Ovary (tissue), 9 donors: ENCODE data around the gene TNPO3. TPM values are rescaled to one million over a fixed set of nuclear protein-coding genes. Genes with fewer than 3 reads are reported as not detected.

Source experiments
- DNase-seq, 5 donors: peaks; one replicate each; pipeline ENCODE4 v3.0.0-alpha.2; 2019 to 2020
- H3K27ac ChIP-seq, 2 donors: fragments of 200-600 bp; one replicate each; pipeline versions ENCODE4 v1.5.1 to v1.8.0; 2019 to 2022
- H3K27me3 ChIP-seq: fragments of 200-600 bp; one replicate; pipeline ENCODE4 v1.8.0; 2022
- H3K36me3 ChIP-seq: fragments of 200-600 bp; sonication (generic); one replicate; pipeline ENCODE4 v1.5.1; 2019
- H3K4me1 ChIP-seq: one replicate; pipeline ENCODE4 v1.8.1; 2013; ENCODE audit warnings: mild to moderate bottlenecking, moderate library complexity; ENCODE audit not compliant: insufficient read depth
- H3K4me3 ChIP-seq: fragments of 200-600 bp; sonication (generic); one replicate; pipeline ENCODE4 v1.5.1; 2017
- H3K9me3 ChIP-seq, 2 donors: fragments of 200-600 bp in 1 of 2; sonication (generic) in 1 of 2; one replicate each; pipeline versions ENCODE4 v1.5.1 to v1.8.1; 2013 to 2019; ENCODE audit warnings: mild to moderate bottlenecking in 1 of 2, moderate library complexity in 1 of 2
- EP300 ChIP-seq: sonication (generic); formaldehyde crosslinking; IDR thresholded peaks from one replicate; pipeline ENCODE4 v1.6.1; 2017; ENCODE audit warnings: antibody characterized with exemption
- POLR2A ChIP-seq: fragments of 450-650 bp; IDR thresholded peaks from one replicate; pipeline ENCODE4 v1.6.1; 2017; ENCODE audit warnings: antibody characterized with exemption, mild to moderate bottlenecking, moderate library complexity
- WGBS, 3 donors: extraction: QIAGEN DNeasy Blood & Tissue Kit in 1 of 3; methylation state at CpG; one replicate each; pipeline versions ENCODE4 v1.1.5 to v1.1.7; 2013 to 2017; 5-methylcytosine and 5-hydroxymethylcytosine counted together
- intact Hi-C, 4 donors: fragments of 100-400 bp; cut with DNase I; formaldehyde crosslinking; loops; one replicate each; pipeline versions ENCODE4 v1.11.0 to v1.15.1; 2022 to 2023
- polyA plus RNA-seq, 2 donors: library from polyadenylated mRNA; stranded (reverse); fragments of 200-250 nt in 1 of 2; fragments of 350-450 nt in 1 of 2; fragmentation: Illumina TruSeq in 1 of 2; extraction: RNeasy Lipid Tissue Mini Kit (QIAGEN cat#74804) in 1 of 2; gene quantifications; one replicate each; pipeline ENCODE4 v1.2.3, GENCODE V29; 2013 to 2014
- total RNA-seq, 7 donors: library from RNA; depleted of rRNA in 2 of 7; stranded (reverse); fragments of >200 nt in 2 of 7; fragmentation: NEBNext Ultra II Directional in 3 of 7; extraction: Animal tissue kit (Norgen Biotek cat#: 25700) in 3 of 7; gene quantifications; one replicate each; pipeline versions ENCODE4 v1.1.0 to v1.2.4, GENCODE V29; 2016 to 2023
- TF ChIP-seq, protein P1 (sequence below), 3 donors: fragments of 450-650 bp in 2 of 3; fragments of 200-600 bp in 1 of 3; IDR thresholded peaks; one replicate each; pipeline versions ENCODE4 v1.5.1 to v1.8.0; 2016 to 2022; ENCODE audit warnings: antibody characterized with exemption in 3 of 3, mild to moderate bottlenecking in 1 of 3
- donor health status: DM: no; HTN: no; CAD: no; lungs with moderate emphysema.
- donor health status: DM: no; HTN: no; CAD: no.
- donor health status: Bipolar disorder and iron deficiency.
- donor health status: DM: yes; HTN: yes; CAD: no.
- donor health status: DM: no; HTN: no; CAD: no.
- donor health status: DM: yes; HTN: yes; CAD: no.

The TNPO3 gene
- total and polyA plus RNA-seq, 9 donors, result 18.6 to 40.1 (median 30.9) TPM

GRCh38 chr7:128912281-128912680 is 142.6 kb downstream of the TNPO3 start:
- no peaks in the 10 kb centered on the region for H3K36me3 ChIP-seq
- H3K4me1 ChIP-seq, result no peaks in the 10 kb centered on the region
- TF ChIP-seq EP300 (no peak), POLR2A (no peak)
- TF ChIP-seq, protein P1, sequence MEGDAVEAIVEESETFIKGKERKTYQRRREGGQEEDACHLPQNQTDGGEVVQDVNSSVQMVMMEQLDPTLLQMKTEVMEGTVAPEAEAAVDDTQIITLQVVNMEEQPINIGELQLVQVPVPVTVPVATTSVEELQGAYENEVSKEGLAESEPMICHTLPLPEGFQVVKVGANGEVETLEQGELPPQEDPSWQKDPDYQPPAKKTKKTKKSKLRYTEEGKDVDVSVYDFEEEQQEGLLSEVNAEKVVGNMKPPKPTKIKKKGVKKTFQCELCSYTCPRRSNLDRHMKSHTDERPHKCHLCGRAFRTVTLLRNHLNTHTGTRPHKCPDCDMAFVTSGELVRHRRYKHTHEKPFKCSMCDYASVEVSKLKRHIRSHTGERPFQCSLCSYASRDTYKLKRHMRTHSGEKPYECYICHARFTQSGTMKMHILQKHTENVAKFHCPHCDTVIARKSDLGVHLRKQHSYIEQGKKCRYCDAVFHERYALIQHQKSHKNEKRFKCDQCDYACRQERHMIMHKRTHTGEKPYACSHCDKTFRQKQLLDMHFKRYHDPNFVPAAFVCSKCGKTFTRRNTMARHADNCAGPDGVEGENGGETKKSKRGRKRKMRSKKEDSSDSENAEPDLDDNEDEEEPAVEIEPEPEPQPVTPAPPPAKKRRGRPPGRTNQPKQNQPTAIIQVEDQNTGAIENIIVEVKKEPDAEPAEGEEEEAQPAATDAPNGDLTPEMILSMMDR (IDR thresholded peaks at IDR 0.05), result no peak
- H3K9me3 ChIP-seq, result no peaks in the 10 kb centered on the region
- 85 to 89% (median 85%) methylated on average over 3 of the region's 3 CpGs for WGBS, 3 donors
- H3K27ac ChIP-seq, result no peak overlapping the region
- intact Hi-C loops, result no loop called here
- H3K27me3 ChIP-seq, result no peaks in the 10 kb centered on the region
- DNase-seq, result no peak
- no peak overlapping the region for H3K4me3 ChIP-seq

DNA sequence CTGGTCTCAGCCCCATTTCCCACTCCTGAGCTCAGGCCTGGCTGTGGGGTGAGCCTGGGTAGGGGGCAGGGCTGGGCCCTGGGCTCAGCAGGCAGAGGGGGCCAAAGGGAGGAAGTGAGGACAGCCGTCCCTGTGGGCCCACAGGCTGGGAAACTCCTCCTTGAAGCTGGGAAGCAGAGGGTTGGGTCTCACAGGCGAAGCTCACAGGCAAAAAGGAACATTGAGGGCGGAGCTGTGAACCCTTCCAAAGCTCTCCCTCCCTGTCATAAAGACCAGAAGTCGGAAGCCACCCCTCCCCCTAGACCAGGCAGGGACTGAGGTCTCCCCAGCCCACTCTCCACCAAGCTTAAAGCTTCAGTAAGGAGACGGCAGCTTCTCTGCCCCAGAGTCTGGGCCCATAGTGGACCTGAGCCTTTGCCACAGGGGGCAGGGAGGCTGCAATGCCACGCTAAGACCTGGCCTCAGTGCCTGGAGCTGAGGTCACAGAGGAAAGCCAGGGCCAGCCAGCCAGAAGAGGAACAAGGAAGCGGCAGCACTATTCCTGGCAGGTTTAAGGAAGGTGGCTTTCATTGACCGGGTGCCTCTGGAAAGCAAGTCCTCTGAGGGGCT is 143.4 kb downstream of the TNPO3 start:
- TF ChIP-seq EP300 (no peak), POLR2A (no peak)
- TF ChIP-seq, protein P1 (IDR thresholded peaks at IDR 0.05), result no peak
- Histone ChIP-seq H3K4me1 (no peaks in the 10 kb centered on the region), H3K4me3 (no peak overlapping the region), H3K27me3 (no peaks in the 10 kb centered on the region), H3K36me3 (no peaks in the 10 kb centered on the region), H3K27ac (no peak overlapping the region), H3K9me3 (no peaks in the 10 kb centered on the region)
- WGBS, 3 donors, result 80 to 84% (median 81%) methylated on average over 7 to 8 of the region's 8 CpGs
- no peak for DNase-seq
- intact Hi-C loops, result no loop called here

DNA sequence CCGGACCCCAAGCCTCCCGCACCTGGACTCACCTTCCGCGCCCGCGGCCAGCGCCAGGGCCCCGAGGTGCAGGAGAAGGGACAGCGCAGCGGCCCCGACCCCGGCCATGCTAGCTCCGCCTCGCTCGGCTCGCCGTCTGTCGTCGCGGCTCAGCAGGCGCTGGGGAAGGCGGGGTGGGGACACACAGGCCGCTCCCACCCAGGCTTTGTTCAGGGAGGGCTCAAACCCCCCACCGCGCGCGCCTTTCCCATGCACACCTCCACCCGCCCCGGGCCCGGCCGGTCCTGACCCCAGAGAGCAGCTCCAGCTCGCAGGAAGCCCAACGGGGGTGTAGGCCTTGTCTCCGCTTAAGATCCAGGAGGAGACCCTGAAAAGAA is 144.4 kb downstream of the TNPO3 start, which contains the start of gene KCP:
Gene KCP, minus strand, starts transcription at position 141 of the 377 bp plus-strand sequence. Its CDS starts 33 bp downstream, at position 108.
- no peak within 1 kb of the TSS for H3K4me3 ChIP-seq
- intact Hi-C loops, result no loop called here
- H3K27ac ChIP-seq, result no peak within 1 kb of the TSS
- WGBS, 3 donors, result 18 to 37% (median 20%) methylated on average over 20 to 34 of the region's 34 CpGs
- no peak for DNase-seq
- no peaks in the 10 kb centered on the region for H3K4me1 ChIP-seq
- no peaks in the 10 kb centered on the region for H3K27me3 ChIP-seq
- H3K9me3 ChIP-seq, result no peaks in the 10 kb centered on the region
- no peaks in the 10 kb centered on the region for H3K36me3 ChIP-seq
- TF ChIP-seq, protein P1 (IDR thresholded peaks at IDR 0.05), result no peak
- TF ChIP-seq POLR2A (no peak), EP300 (no peak)

- intact Hi-C loops, result loop anchor here in 2 of 4 donors (5.0 to 10.0 kb wide), 2 partner anchors 167 to 185 kb away; no protein-coding TSS in a partner anchor
- no peak for DNase-seq
- H3K9me3 ChIP-seq, result no peaks in the 10 kb centered on the region
- no peaks in the 10 kb centered on the region for H3K36me3 ChIP-seq
- no peak overlapping the region for H3K4me3 ChIP-seq
- TF ChIP-seq EP300 (no peak), POLR2A (no peak)
- TF ChIP-seq, protein P1 (IDR thresholded peaks at IDR 0.05), result no peak
- no peak overlapping the region for H3K27ac ChIP-seq
- 3 to 7% (median 3%) methylated on average over 41 to 42 of the region's 42 CpGs for WGBS, 3 donors
- no peaks in the 10 kb centered on the region for H3K27me3 ChIP-seq
- H3K4me1 ChIP-seq, result no peaks in the 10 kb centered on the region
These were observed 145.0 kb downstream of the TNPO3 start for GRCh38 chr7:128909625-128910568.
